RWPE2 (cell line): Measurements from ENCODE around the gene TMEM258.
A peak's percentile ranks its signal among the peaks of the same experiment; 100 is the strongest.

Experiments
- ATAC-seq: fragments of 200-7000 bp; cut with Tn5 transposase; 3 replicates; pipeline ENCODE4 v1.9.1; 2021; ENCODE audit warnings: low read depth
- DNase-seq: peaks from one replicate; pipeline ENCODE4 v3.0.0-alpha.2; 2020; ENCODE audit warnings: low spot score
- H3K27ac ChIP-seq: fragments of 450-650 bp; 2 replicates; pipeline ENCODE4 v1.5.1; 2017; ENCODE audit warnings: mild to moderate bottlenecking; ENCODE audit not compliant: poor library complexity, severe bottlenecking
- H3K27me3 ChIP-seq: fragments of 250-450 bp; sonication (Bioruptor Pico); 2 replicates; pipeline ENCODE4 v1.5.1; 2021; ENCODE audit warnings: mild to moderate bottlenecking, moderate library complexity; ENCODE audit not compliant: insufficient read depth, poor library complexity, severe bottlenecking
- H3K36me3 ChIP-seq: fragments of 250-450 bp; sonication (Bioruptor Pico); 2 replicates; pipeline ENCODE4 v1.5.1; 2020; ENCODE audit warnings: low read depth, mild to moderate bottlenecking, moderate library complexity
- H3K4me1 ChIP-seq: fragments of 250-450 bp; sonication (Bioruptor Pico); 2 replicates; pipeline ENCODE4 v1.5.1; 2021; ENCODE audit warnings: mild to moderate bottlenecking, moderate library complexity; ENCODE audit not compliant: insufficient read depth, poor library complexity, severe bottlenecking
- H3K4me3 ChIP-seq: fragments of 250-450 bp; sonication (Bioruptor Pico); 2 replicates; pipeline ENCODE4 v1.5.1; 2021; ENCODE audit warnings: mild to moderate bottlenecking, moderate library complexity; ENCODE audit not compliant: severe bottlenecking
- H3K9me3 ChIP-seq: fragments of 250-450 bp; sonication (Bioruptor Pico); 2 replicates; pipeline ENCODE4 v1.5.1; 2021; ENCODE audit warnings: mild to moderate bottlenecking, moderate library complexity; ENCODE audit not compliant: severe bottlenecking
- TF ChIP-seq, protein P1 (sequence below): fragments of 450-650 bp; IDR thresholded peaks from one replicate; pipeline ENCODE4 v1.5.1; 2017; ENCODE audit warnings: mild to moderate bottlenecking, moderate library complexity; ENCODE audit not compliant: poor library complexity, severe bottlenecking

TMEM258 gene

DNA sequence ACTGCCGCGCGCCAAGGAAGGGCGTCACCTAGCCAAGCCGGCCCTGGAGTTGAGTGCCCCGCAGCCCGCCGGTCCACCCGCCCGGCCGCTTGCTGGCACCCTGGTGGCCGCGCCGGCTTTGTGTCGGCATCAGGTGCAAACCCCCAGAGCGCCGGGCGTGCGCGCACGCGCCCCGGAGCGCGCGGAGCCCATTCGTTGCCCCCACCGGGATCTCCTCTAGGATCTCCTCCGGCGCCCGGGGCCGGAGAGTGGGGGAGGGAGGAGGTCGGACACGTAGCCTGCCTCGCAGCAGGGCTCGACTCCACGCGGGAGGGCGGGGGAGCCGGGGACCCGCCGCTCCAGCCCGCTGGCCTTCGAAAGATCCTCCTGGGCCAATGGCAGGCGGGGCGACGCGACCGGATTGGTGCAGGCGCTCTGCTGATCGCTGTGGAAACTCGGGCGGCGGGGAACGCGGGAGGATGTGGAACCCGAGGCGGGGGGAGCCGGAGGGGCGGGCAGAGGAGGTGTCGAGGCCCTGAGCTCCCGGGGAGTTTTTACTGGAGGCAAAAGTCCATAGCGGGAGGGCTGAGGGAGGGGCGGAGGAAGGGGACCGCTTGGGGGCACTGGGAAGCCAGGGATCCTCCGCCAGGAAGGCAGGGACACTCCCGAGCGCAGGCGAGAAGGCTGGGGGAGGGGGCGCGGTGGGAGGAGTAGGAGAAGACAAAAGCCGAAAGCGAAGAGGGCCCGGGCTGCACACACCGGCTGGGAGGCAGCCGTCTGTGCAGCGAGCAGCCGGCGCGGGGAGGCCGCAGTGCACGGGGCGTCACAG lies 35.4 kb upstream of the TMEM258 start, which contains the start of gene FADS2:
TSS of gene FADS2 (plus strand) at position 730 of the 808 bp plus-strand sequence. CDS start 91 bp downstream, outside the sequence.
- DNase-seq (peak; percentile 97), ATAC-seq (peak; percentile 80)
- TF ChIP-seq, protein P1, sequence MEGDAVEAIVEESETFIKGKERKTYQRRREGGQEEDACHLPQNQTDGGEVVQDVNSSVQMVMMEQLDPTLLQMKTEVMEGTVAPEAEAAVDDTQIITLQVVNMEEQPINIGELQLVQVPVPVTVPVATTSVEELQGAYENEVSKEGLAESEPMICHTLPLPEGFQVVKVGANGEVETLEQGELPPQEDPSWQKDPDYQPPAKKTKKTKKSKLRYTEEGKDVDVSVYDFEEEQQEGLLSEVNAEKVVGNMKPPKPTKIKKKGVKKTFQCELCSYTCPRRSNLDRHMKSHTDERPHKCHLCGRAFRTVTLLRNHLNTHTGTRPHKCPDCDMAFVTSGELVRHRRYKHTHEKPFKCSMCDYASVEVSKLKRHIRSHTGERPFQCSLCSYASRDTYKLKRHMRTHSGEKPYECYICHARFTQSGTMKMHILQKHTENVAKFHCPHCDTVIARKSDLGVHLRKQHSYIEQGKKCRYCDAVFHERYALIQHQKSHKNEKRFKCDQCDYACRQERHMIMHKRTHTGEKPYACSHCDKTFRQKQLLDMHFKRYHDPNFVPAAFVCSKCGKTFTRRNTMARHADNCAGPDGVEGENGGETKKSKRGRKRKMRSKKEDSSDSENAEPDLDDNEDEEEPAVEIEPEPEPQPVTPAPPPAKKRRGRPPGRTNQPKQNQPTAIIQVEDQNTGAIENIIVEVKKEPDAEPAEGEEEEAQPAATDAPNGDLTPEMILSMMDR, result no peak
- Histone ChIP-seq H3K36me3 (peaks cover 39% of the 10 kb centered on the region), H3K4me3 (peak within 1 kb of the TSS; percentile 54), H3K27me3 (no peaks in the 10 kb centered on the region), H3K9me3 (no peaks in the 10 kb centered on the region), H3K4me1 (peaks cover 11% of the 10 kb centered on the region), H3K27ac (peak within 1 kb of the TSS; percentile 76)

DNA sequence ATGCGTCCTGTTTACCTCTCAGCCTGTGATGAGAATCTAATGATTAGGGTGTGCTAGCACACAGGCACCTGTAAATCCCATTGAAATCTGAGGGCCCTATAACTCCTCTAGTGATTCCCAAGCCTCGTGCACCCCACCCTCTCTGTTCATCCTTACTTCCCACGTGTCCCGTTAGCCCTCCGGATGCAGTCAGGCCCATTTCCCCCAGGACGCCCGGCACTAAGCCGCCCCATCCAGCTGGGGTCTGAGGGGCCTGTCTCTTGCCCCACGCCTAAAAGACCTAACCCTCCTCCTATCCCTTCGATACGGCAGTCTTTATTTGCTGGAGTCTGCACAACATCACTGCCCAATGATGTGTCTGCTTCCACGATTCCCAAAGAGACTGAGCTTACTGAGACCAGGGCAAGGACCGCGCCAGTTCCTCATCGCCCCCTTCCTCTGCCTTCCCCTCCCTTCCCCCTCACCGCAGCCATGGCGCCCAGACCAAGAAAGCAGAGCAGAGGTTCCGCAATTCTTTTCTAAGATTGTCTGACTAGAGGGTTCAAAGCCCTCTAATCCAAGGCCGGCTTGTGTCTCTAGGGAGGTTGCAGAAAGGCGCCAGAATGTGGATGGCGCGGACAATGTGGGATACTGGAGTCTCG lies 34.7 kb upstream of the TMEM258 start:
- peak overlapping the region; percentile 76 for H3K27ac ChIP-seq
- TF ChIP-seq, protein P1, result no peak

DNA sequence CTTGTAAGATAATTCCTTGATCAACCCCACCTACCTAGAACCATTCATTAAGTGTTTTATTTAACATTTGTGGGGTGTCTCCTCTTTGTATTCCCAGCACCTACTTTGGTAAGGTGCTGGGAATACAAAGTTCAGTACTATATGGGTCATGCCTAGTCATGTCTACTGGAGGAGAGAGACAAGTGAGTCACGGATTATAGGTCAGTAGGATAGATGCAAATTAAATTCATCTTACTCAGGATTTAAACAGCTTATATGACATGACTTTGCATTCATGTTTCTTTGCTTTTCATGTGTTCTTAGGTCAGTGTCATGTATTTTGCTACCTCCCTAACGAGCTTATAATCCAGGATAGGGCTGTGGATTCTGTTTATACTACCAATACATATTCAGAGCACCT lies 27.8 kb upstream of the TMEM258 start:
- no peak overlapping the region for H3K4me3 ChIP-seq

More for the DNA sequence above, 34.7 kb upstream of the TMEM258 start:
- H3K36me3 ChIP-seq, result peaks cover 31% of the 10 kb centered on the region
- peaks cover 11% of the 10 kb centered on the region for H3K4me1 ChIP-seq
- no peaks in the 10 kb centered on the region for H3K27me3 ChIP-seq
- DNase-seq (no peak), ATAC-seq (no peak)
- no peaks in the 10 kb centered on the region for H3K9me3 ChIP-seq
- peak overlapping the region; percentile 54 for H3K4me3 ChIP-seq

DNA sequence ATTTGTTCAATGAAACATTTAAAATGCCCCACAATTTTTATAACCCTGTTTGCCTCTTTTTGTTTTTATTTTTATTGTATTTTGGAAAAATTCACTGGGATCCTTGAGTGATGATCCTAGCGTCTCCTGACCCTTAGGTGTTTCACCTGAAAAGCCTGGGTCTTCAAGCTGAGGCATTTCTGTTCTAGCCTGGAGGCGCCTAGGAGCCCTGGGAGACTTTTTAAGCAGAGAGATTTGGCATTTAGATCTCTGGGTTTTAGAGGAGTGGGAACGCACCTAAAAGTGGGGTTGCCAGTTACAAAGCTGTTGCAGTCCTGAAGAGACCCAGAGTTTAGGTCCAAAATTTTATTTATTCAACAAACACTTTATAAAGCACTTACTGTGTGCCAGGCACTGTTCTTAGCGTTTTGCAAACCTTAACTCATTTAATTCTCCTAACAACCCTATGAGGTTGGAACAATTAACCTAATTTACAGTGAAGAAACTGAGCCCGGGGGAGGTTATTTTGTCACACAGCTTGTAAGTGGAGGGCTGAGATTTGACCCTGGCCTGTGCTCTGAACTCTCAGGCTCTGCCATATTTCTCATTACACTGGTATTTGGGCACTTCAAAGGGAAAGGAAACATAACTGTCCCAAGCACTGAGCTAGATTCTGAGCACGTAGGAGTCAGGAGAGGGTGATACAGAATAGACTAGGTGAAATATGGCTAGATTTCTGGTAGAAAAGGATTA lies 25.2 kb upstream of the TMEM258 start:
- Histone ChIP-seq H3K27ac (peak overlapping the region; percentile 92), H3K27me3 (no peaks in the 10 kb centered on the region), H3K36me3 (peaks cover 25% of the 10 kb centered on the region), H3K4me3 (peak overlapping the region; percentile 67), H3K4me1 (peaks cover 38% of the 10 kb centered on the region), H3K9me3 (no peaks in the 10 kb centered on the region)
- TF ChIP-seq, protein P1, result no peak
- no peak for ATAC-seq
- DNase-seq, result no peak

More for the DNA sequence above, 27.8 kb upstream of the TMEM258 start:
- peak; percentile 59 for ATAC-seq
- H3K4me1 ChIP-seq, result peaks cover 30% of the 10 kb centered on the region
- TF ChIP-seq, protein P1, result no peak
- H3K27ac ChIP-seq, result peak overlapping the region; percentile 92
- H3K9me3 ChIP-seq, result no peaks in the 10 kb centered on the region
- peaks cover 6% of the 10 kb centered on the region for H3K36me3 ChIP-seq
- H3K27me3 ChIP-seq, result no peaks in the 10 kb centered on the region
- no peak for DNase-seq
